ENCODE results near the gene TMEM151A. TPM values are rescaled to one million over a fixed set of nuclear protein-coding genes. Genes with fewer than 3 reads are reported as not detected.

TMEM151A gene
- total RNA-seq, 4 donors from 2014 or later: 1.6 to 14.8 (median 9.1) TPM; not detected in 1

GRCh38 chr11:66284526-66285078 is 7.1 kb upstream of the TMEM151A start:
- no peak for ATAC-seq (ENCODE audit: low FRiP score)
- no peak for TF ChIP-seq CTCF (IDR thresholded peaks at IDR 0.05)
- DNase-seq (ENCODE audit: low spot score): no peak

- no peak for TF ChIP-seq CTCF (IDR thresholded peaks at IDR 0.05)
- no peak for ATAC-seq (ENCODE audit: low FRiP score)
- DNase-seq (ENCODE audit: low spot score): no peak
Observed at GRCh38 chr11:66285250-66285947, 6.3 kb upstream of the TMEM151A start.

DNA sequence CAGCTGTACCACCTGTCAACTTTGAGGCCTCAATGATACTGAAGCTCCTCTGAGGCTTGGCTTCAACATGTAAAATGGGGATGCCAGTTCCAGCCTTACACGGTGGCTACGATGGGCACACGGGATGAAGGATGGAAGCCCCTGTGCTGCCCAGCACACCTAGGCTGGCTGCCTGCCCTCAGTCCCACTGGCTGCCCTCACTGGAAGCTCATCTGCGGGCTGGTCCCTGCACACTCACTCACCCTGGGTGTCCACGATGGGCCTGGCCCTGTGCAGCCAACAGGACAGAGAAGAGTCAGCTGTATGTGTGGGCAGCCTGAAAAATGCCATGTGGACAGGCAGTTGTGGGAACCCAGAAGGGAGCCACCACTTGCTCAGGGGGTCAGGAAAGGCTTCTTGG is 5.0 kb upstream of the TMEM151A start:
- DNase-seq (ENCODE audit: low spot score) (no peak), ATAC-seq (ENCODE audit: low FRiP score) (no peak)
- TF ChIP-seq CTCF (IDR thresholded peaks at IDR 0.05): no peak

GRCh38 chr11:66287211-66287888 is 4.3 kb upstream of the TMEM151A start:
- DNase-seq (ENCODE audit: low spot score) (no peak), ATAC-seq (ENCODE audit: low FRiP score) (no peak)
- no peak for TF ChIP-seq CTCF (IDR thresholded peaks at IDR 0.05)

DNA sequence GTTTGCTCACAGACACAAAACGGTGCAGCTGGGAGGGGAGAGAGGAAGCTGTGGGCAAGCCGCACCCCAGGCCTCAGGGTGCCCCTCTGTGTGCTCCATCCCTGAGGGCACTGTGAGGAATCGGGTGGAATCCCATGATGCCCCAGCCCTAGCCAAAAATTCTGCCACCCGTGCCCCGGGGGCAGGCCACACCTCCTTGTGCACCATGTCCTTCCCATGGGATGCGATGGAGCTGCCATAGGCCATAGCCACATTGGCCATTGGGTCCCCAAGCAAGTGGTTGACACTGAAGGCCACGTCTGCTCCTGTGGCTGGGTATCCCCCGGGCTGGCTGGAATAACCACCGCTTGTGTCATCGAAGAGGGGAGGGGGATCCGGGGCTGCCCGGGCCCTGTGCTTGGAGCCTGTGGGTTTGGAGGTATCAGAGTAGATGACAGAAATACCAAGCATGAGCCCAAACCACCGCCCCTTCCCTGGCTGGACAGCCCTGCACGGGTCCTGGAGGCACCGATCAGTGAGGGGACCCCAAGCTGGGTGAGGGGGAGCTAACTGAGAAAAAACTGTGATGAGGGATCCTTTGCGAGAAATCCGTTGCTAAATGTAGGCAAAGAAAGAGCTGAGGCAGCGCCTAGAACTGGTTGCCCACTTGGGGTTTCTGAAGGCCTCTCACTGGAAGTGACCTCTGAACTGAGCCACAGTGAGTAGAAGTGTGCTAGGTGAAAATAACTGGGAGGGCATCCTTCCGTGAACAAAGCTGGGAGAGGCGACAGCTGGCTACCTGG is 3.6 kb upstream of the TMEM151A start:
- DNase-seq (ENCODE audit: low spot score): no peak
- TF ChIP-seq CTCF (IDR thresholded peaks at IDR 0.05): no peak
- ATAC-seq (ENCODE audit: low FRiP score): no peak

GRCh38 chr11:66288671-66289547 is 2.8 kb upstream of the TMEM151A start, which contains the start of gene YIF1A:
TSS of gene YIF1A (minus strand) at chr11:66289143. CDS start at chr11:66288985, 158 bp downstream.
- DNase-seq (ENCODE audit: low spot score) (peak; percentile 88), ATAC-seq (ENCODE audit: low FRiP score) (peak; percentile 90)
- no peak for TF ChIP-seq CTCF (IDR thresholded peaks at IDR 0.05)
